Globus pallidus (tissue), 1 donor: ENCODE measurements around the gene KIF26B.
A peak's percentile ranks its signal among the peaks of the same experiment; 100 is the strongest.

ENCODE experiments used
- DNase-seq: peaks from one replicate; pipeline ENCODE4 v3.0.0-alpha.2; 2015; ENCODE audit warnings: low spot score

Gene KIF26B

GRCh38 chr1:245132771-245133170 lies 22.0 kb upstream of the KIF26B start:
- no peak for DNase-seq

- no peak for DNase-seq
Measured at GRCh38 chr1:245133995-245134715, 20.6 kb upstream of the KIF26B start.

- DNase-seq: no peak
Measured at GRCh38 chr1:245142171-245142798, 12.5 kb upstream of the KIF26B start.

- DNase-seq: no peak
Measured at GRCh38 chr1:245142976-245143375, 11.8 kb upstream of the KIF26B start.

GRCh38 chr1:245143849-245144248 lies 10.9 kb upstream of the KIF26B start:
- DNase-seq: no peak

DNA sequence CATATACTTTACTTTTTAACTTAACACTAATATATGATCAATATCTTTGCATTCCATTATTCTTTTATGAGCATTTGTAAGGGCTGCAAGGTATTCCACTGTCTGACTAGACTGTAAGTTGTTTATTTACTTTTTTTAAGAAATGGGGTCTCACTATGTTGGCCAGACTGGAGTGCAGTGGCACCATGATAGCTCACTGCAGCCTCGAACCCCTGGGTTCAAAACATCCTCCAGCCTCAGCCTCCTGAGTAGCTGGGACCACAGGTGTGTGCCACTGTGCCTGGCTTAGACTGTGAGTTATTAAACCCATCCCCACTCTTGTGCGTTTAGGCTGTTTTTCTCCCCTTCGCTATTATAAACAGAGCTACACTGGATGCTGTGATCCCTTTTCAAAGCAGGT lies 6.7 kb upstream of the KIF26B start:
- no peak for DNase-seq

DNA sequence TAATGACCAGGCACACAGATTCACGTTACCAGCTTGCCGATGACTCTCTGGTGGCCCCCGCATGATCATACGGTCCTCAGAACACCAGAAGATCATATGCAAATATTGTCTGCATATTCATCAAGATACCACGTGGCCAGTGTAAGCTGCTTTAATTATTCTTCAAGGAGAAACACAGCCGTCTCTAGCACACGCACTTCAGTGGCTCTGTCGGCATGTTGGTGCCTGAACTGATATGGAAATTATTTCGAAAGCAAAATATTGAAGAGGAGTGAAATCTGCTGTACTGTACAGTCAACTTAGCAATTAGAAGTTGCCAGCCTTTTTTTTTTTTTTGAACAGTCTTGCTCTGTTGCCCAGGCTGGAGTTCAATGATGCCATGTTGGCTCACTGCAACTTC lies 5.9 kb upstream of the KIF26B start:
- no peak for DNase-seq

GRCh38 chr1:245153081-245153551 lies 1.7 kb upstream of the KIF26B start:
- peak; percentile 64 for DNase-seq

DNA sequence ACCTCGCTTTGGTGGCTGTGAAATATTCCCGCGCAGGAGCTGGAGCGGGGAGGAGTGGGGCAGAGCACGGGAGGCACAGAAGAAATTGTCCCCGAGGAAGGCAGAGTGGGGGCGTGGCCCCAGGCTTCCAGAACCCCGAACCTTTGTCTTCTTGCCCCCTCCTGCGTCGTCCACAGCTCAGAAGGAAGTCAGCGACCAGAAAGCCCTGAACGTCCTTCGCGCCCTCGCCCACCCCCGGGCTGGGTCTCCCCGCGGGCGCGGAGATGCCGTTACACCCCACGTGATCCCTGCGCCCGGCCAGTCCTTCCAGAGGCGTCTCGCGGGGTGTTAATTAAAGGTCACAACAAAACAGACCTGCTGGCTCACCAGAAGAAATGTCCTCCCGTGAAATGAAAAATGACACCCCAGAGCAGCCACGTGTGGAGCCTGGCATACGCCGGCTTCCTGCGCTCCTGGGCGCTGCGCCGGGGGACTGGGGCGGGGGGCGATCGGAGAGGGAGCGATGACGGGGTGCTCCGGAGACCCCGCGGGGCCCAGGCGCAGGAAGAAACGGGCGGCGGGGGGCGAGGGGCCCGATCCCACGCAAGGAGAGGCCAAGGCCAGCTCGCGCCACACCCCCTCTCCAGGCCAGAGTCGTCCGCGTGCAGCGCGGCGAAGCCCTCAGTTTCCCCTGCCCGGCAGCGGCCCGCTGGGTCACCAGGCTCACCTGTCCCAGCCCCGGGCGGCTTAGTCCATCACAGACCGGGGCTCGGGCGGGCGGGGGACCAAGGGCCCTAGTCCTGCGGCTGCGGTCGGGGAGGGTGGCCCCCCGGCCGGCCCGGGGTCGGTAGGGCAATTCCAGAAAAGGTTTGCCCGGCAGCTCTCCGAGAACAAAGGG lies 995 bp upstream of the KIF26B start:
- no peak for DNase-seq

DNA sequence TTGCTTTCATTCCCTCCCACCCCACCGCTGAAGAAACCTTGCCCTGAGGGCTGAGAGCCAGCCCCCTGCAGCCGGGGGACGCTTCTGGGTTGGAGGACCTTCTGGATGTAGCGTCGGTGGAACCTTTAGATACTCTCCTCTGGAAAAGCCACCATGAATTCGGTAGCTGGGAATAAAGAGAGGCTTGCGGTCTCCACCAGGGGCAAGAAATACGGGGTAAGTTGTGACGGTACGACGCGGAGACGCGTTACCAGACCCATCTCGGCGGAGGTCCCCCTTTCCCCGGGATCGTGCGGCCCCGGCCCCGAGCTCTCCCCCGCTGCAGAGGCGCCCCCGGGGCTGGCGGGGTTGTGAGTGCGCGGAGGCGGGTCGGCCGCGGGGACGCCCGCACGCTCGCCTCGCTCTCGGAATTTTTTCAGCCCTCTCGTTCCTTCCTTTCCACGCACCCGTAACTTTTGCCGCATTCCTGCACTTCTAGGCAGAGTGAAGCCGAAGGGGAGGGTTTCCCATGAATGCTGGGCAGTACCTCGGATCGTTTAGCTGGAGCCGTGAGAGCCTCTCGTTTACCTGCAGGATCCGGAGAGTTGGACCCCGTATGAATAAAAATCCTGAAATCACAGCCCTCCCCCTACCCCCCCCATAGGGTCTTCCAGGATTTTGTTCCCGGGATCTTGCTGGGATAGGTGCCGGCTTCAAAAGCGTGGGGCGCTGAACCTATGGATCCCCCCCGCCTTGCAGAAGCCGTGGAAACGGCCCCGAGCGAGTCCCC lies 671 bp downstream of the KIF26B start:
- no peak for DNase-seq

- DNase-seq: peak; percentile 48
Measured at GRCh38 chr1:245156041-245156735, 1.4 kb downstream of the KIF26B start.

DNA sequence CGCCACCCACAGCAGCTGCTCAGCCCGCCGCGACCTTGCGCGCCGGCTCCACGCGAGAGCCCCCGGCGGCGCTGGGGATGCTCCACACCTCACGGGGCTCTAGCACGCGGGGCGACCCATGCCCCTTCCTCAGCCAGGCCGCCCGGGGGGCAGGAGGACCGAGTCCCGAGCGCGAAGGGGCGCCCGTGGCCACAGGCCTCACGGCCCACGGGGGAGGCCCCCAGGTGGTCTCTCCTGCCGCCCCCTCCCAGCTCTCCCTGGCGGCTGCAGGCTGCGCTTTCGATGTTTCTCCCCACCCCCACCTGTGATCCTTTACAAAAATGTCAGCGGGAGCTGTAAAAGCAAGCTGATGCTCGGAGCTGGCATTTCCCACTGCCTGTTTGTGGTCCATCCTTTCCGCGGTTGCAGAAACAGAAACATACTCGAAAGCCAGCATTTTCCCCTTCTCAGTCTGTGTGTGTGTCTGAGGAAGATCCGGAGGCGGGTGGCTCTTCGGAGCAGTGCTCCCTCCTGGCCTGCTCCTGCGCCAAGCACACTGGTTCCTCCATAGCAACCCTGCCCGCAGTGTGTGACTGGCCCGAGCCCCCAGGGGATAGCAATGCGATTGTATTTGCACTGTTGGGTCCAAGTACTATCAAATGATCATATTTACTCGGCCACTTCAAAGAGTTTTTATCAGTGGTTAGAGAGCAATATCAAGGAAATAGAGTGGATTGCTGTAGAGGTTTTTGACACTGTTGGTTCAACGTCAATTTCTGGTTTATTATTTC lies 2.1 kb downstream of the KIF26B start:
- DNase-seq: no peak

DNA sequence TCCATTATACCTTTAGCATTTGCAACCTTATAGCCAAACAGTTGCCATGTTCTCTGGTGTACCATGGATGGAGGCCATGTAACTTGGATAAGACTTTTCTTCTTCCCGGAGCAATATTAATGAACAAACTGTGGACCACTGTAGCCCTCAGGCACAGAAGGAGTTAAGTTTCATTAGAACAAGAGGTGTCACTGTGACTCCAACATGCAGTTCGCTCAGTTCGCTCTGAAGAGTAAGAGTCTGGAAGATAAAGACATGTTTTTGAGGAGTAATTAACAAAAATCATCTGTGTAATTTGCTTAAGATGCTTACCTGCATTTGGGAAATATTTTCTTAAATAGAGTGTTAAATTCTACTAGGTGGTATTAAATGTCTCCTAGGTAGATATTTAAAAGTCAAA lies 4.1 kb downstream of the KIF26B start:
- DNase-seq: no peak

GRCh38 chr1:245160288-245160687 lies 5.5 kb downstream of the KIF26B start:
- no peak for DNase-seq

DNA sequence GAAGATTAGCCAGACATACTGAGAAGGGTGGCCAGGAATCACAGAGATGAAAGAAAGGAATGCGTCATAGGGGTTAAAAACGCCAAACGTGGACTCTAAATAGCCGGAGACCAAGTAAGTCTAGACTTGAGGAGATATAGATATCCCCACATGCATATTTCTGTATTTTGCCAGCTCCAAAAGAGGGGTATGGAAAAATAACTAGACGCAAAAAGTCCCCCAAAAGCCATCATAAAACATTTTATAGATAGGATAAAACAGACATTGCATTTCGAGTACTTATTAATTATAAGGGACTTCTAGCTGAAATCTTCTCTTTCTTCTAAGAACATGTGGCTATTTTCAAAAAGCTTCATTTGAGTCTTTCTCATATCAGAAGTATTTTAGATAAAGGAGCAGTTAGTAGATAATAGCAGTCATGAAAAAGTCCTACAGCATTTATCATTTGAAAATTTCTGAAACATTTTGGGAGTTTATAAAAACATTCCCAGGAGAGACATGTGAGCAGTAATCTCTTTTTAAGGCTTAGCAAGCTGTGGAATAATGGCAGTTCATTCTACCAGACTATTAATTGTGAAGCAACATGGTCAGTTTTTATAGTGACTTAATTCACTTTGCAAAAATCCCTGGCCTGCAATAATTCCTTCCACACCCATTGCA lies 6.1 kb downstream of the KIF26B start:
- DNase-seq: no peak

DNA sequence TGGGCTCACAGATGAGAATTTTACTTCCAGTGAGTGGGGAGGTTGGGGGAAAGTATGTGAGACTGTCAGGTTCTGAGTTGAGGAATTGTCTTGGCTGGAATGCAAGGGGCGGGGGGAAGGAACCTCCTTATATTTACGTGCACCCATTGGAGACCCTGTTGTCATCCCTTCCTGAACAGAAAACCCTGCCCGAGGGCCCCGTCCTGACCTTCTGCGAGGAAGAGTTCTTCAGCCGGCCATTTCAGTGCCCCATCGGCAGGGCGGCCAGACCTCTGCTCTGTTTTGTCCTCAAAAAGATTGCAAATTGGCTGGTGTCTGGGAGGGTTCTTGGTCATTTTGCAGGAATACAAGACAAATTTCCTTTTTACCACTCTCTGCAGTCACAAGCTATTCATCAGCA lies 7.1 kb downstream of the KIF26B start:
- DNase-seq: no peak

- DNase-seq: no peak
Measured at GRCh38 chr1:245166471-245166885, 11.7 kb downstream of the KIF26B start.

- no peak for DNase-seq
Measured at GRCh38 chr1:245168086-245168485, 13.3 kb downstream of the KIF26B start.

GRCh38 chr1:245168906-245169305 lies 14.1 kb downstream of the KIF26B start:
- DNase-seq: no peak

GRCh38 chr1:245169376-245169775 lies 14.6 kb downstream of the KIF26B start:
- DNase-seq: no peak
